Measurements from ENCODE around the gene MAGI2. TPM values are rescaled to one million over a fixed set of nuclear protein-coding genes. Genes with fewer than 3 reads are reported as not detected.

The MAGI2 gene
- total RNA-seq, 1 experiment from 2014 or later: 6.2 TPM

GRCh38 chr7:78649236-78649635 lies 804.2 kb downstream of the MAGI2 start:
- no peak for DNase-seq
- Histone ChIP-seq H3K36me3 (replicated peaks; ENCODE audit: control insufficient read depth, insufficient read depth, low read length) (no peaks in the 10 kb centered on the region), H3K27me3 (ENCODE audit: control insufficient read depth, insufficient read depth, low read length) (no peaks in the 10 kb centered on the region), H3K4me3 (ENCODE audit: insufficient read depth, low read depth, low read length) (no peak overlapping the region)

- H3K27me3 ChIP-seq (ENCODE audit: control insufficient read depth, insufficient read depth, low read length): no peaks in the 10 kb centered on the region
- no peak for DNase-seq
- H3K36me3 ChIP-seq (replicated peaks; ENCODE audit: control insufficient read depth, insufficient read depth, low read length): no peaks in the 10 kb centered on the region
- H3K4me3 ChIP-seq (ENCODE audit: insufficient read depth, low read depth, low read length): no peak overlapping the region
Observed at GRCh38 chr7:78642751-78643150, 810.7 kb downstream of the MAGI2 start.

DNA sequence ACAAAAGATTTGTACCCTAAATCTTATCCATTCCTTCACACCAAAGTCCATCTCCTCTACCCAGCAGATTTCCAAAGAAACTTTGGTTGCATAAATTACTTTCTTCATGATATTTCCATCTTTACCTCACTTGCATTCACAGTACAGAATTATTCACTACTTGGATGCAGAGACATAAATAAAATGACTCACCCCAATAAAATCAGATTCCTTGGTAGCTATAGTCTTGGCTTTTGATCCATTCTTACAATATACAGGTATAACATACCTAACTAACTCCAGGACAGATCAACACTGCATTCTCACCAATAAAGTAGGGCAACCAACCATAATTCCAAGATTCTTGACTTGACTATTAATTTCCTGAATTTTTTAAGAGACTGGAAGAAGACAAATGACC lies 815.1 kb downstream of the MAGI2 start:
- no peaks in the 10 kb centered on the region for H3K27me3 ChIP-seq (ENCODE audit: control insufficient read depth, insufficient read depth, low read length)

DNA sequence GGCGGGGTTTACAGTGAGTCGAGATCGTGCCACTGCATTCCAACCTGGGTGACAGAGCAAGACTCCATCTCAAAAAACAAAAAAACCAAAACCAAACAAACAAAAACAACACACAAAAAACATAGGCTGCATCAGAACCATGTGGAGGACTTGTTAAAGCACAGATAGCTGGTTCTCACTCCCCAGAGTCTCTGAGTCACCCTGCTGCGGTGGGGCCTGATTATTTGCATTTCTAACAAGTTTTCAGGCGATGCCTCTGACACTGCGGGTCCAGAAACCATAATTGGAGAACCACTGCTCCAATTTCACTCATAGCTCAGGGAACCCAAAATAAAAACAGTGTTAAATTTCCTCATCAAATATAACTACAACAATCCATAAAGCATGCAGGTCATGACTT lies 816.7 kb downstream of the MAGI2 start:
- no peak overlapping the region for H3K4me3 ChIP-seq (ENCODE audit: insufficient read depth, low read depth, low read length)
- DNase-seq: no peak

More for the DNA sequence above, 815.1 kb downstream of the MAGI2 start:
- Histone ChIP-seq H3K36me3 (replicated peaks; ENCODE audit: control insufficient read depth, insufficient read depth, low read length) (no peaks in the 10 kb centered on the region), H3K4me3 (ENCODE audit: insufficient read depth, low read depth, low read length) (no peak overlapping the region)
- DNase-seq: no peak

DNA sequence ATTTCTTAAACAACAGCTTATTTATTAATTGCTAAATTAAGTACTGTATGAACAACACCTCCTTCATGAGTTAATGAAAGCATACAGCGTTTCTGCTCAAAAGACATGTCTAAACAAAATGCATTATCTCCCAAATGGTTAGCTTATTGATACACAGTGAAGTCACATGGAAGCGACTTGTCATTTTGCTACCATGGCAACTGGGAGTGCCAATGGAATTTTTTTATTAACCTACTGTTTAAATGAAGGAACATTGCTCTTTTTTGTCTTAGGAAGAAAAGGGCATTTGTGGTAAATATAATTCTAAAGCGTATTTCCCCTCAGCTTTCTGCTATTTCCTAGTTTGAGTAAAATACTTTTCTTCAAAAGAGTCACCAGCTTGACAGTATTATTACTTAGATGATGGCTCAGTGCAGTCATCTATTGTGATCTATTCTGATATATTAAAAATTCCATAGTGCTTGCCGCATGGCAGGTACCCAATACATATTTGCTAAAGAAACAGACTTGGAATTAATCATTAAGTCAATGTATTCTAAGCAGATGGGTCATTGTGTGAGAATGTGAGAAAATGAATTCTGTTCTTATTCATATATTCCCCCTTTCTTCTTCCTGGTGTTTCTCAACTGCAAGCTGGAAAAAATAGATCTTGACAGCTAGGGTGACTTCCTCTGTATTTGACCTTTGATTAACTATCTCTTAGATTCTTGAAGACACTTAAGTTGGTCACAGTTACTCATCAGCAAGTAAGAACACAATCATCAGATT lies 818.3 kb downstream of the MAGI2 start:
- no peaks in the 10 kb centered on the region for H3K36me3 ChIP-seq (replicated peaks; ENCODE audit: control insufficient read depth, insufficient read depth, low read length)
- H3K4me3 ChIP-seq (ENCODE audit: insufficient read depth, low read depth, low read length): no peak overlapping the region
- no peak for DNase-seq
- no peaks in the 10 kb centered on the region for H3K27me3 ChIP-seq (ENCODE audit: control insufficient read depth, insufficient read depth, low read length)

More for the DNA sequence above, 816.7 kb downstream of the MAGI2 start:
- Histone ChIP-seq H3K36me3 (replicated peaks; ENCODE audit: control insufficient read depth, insufficient read depth, low read length) (no peaks in the 10 kb centered on the region), H3K27me3 (ENCODE audit: control insufficient read depth, insufficient read depth, low read length) (no peaks in the 10 kb centered on the region)

DNA sequence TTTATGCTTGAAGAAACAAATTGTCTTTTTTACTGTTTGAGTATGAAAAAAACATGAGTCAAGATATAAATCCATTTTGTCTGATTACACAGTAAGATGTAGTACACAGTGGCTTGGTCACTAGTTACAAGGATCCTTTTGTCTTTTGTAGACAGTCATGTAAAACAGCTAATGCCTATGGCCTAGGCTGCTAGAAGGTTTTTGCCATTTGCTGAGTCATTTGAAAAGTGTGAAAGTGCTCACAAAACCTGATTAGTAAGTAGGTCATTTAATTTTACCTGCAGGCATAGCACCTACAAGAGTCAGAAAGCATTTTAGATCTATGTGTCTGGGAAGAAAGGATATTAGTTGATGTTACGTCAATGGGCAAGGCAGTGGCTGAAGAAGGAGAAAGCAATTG lies 819.4 kb downstream of the MAGI2 start:
- Histone ChIP-seq H3K4me3 (ENCODE audit: insufficient read depth, low read depth, low read length) (no peak overlapping the region), H3K36me3 (replicated peaks; ENCODE audit: control insufficient read depth, insufficient read depth, low read length) (no peaks in the 10 kb centered on the region), H3K27me3 (ENCODE audit: control insufficient read depth, insufficient read depth, low read length) (no peaks in the 10 kb centered on the region)
- peak; percentile 15 for DNase-seq

- no peaks in the 10 kb centered on the region for H3K36me3 ChIP-seq (replicated peaks; ENCODE audit: control insufficient read depth, insufficient read depth, low read length)
- peak; percentile 33 for DNase-seq
- H3K4me3 ChIP-seq (ENCODE audit: insufficient read depth, low read depth, low read length): no peak overlapping the region
- no peaks in the 10 kb centered on the region for H3K27me3 ChIP-seq (ENCODE audit: control insufficient read depth, insufficient read depth, low read length)
Observed at GRCh38 chr7:78620920-78621319, 832.5 kb downstream of the MAGI2 start.

- no peaks in the 10 kb centered on the region for H3K27me3 ChIP-seq (ENCODE audit: control insufficient read depth, insufficient read depth, low read length)
- no peaks in the 10 kb centered on the region for H3K36me3 ChIP-seq (replicated peaks; ENCODE audit: control insufficient read depth, insufficient read depth, low read length)
- no peak for DNase-seq
- no peak overlapping the region for H3K4me3 ChIP-seq (ENCODE audit: insufficient read depth, low read depth, low read length)
Observed at GRCh38 chr7:78616539-78616938, 836.9 kb downstream of the MAGI2 start.

DNA sequence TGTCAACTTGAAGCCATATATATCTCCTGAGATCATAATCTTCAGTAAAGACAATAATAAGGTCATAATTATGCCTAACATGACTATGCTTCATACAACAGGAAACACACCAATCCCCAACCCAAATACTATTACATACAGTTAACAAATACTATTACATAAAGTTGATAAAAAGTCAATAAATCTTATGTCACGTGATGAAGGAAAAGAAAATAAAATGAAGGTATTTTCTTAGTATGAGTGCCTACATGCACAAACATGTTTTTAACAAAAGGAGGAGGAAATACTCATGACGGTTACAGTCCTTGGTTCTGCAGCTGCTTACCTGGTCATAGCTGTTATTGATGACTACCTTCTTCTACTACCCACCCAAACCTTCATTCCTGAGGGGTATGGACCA lies 844.2 kb downstream of the MAGI2 start:
- no peak for DNase-seq
- no peak overlapping the region for H3K4me3 ChIP-seq (ENCODE audit: insufficient read depth, low read depth, low read length)
- H3K36me3 ChIP-seq (replicated peaks; ENCODE audit: control insufficient read depth, insufficient read depth, low read length): no peaks in the 10 kb centered on the region

GRCh38 chr7:78607099-78607498 lies 846.4 kb downstream of the MAGI2 start:
- H3K4me3 ChIP-seq (ENCODE audit: insufficient read depth, low read depth, low read length): no peak overlapping the region
- peak; percentile 46 for DNase-seq
- no peaks in the 10 kb centered on the region for H3K27me3 ChIP-seq (ENCODE audit: control insufficient read depth, insufficient read depth, low read length)
- H3K36me3 ChIP-seq (replicated peaks; ENCODE audit: control insufficient read depth, insufficient read depth, low read length): no peaks in the 10 kb centered on the region

More for the DNA sequence above, 844.2 kb downstream of the MAGI2 start:
- no peaks in the 10 kb centered on the region for H3K27me3 ChIP-seq (ENCODE audit: control insufficient read depth, insufficient read depth, low read length)

GRCh38 chr7:78605119-78605518 lies 848.3 kb downstream of the MAGI2 start:
- H3K27me3 ChIP-seq (ENCODE audit: control insufficient read depth, insufficient read depth, low read length): no peaks in the 10 kb centered on the region
- no peaks in the 10 kb centered on the region for H3K36me3 ChIP-seq (replicated peaks; ENCODE audit: control insufficient read depth, insufficient read depth, low read length)
- no peak overlapping the region for H3K4me3 ChIP-seq (ENCODE audit: insufficient read depth, low read depth, low read length)
- DNase-seq: no peak

- no peak for DNase-seq
- H3K4me3 ChIP-seq (ENCODE audit: insufficient read depth, low read depth, low read length): no peak overlapping the region
Observed at GRCh38 chr7:78601728-78602127, 851.7 kb downstream of the MAGI2 start.

DNA sequence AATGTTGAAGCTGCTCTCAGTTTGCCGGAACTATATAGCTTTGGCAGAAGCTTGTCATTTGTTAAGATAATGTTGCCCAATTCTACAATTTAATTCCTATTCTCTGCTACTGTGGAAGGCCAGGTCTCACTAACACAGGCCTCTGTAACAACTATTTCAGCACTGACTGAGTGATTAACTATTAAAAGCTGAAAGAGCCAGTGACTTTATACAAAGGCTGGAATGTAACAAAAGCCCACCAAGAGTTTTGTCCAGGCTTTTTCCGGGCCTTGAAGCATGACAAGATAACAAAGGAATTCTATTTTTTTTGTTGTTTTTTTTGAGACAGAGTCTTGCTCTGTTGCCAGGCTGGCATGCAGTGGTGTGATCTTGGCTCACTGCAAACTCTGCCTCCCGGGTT lies 859.3 kb downstream of the MAGI2 start:
- DNase-seq: no peak
- Histone ChIP-seq H3K4me3 (ENCODE audit: insufficient read depth, low read depth, low read length) (no peak overlapping the region), H3K36me3 (replicated peaks; ENCODE audit: control insufficient read depth, insufficient read depth, low read length) (no peaks in the 10 kb centered on the region), H3K27me3 (ENCODE audit: control insufficient read depth, insufficient read depth, low read length) (no peaks in the 10 kb centered on the region)

More at GRCh38 chr7:78601728-78602127, 851.7 kb downstream of the MAGI2 start:
- H3K27me3 ChIP-seq (ENCODE audit: control insufficient read depth, insufficient read depth, low read length): no peaks in the 10 kb centered on the region
- H3K36me3 ChIP-seq (replicated peaks; ENCODE audit: control insufficient read depth, insufficient read depth, low read length): no peaks in the 10 kb centered on the region

- Histone ChIP-seq H3K36me3 (replicated peaks; ENCODE audit: control insufficient read depth, insufficient read depth, low read length) (no peaks in the 10 kb centered on the region), H3K4me3 (ENCODE audit: insufficient read depth, low read depth, low read length) (no peak overlapping the region)
- DNase-seq: no peak
Observed at GRCh38 chr7:78588393-78588792, 865.1 kb downstream of the MAGI2 start.

DNA sequence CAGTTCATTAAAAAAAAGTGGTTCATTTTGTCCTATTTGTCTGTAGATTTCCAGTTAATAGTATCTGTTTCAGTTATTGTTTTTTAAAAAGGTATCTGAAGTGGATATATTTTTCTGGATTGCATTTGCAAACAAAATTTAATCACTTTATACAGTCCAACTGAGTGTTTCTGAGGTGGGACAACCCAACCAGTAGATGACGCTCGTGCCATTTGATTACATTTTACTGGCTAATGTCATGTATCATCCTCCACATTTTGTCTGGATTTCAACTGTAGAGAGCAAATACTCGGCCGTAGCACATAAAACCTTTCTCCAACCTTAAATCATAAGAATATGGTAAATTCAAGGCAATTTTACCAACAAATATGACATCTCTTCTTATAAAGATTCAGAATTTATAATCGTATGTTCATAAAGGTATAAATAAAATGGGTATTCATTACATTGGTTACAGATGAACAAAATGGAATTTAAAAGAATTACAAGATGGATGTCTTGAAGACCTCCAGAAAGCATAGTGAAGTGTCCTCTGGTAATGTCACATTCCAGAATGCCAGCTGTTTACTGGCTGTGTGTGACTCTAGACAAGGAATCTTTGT lies 865.9 kb downstream of the MAGI2 start:
- Histone ChIP-seq H3K36me3 (replicated peaks; ENCODE audit: control insufficient read depth, insufficient read depth, low read length) (no peaks in the 10 kb centered on the region), H3K4me3 (ENCODE audit: insufficient read depth, low read depth, low read length) (no peak overlapping the region), H3K27me3 (ENCODE audit: control insufficient read depth, insufficient read depth, low read length) (no peaks in the 10 kb centered on the region)
- DNase-seq: peak; percentile 8

More at GRCh38 chr7:78588393-78588792, 865.1 kb downstream of the MAGI2 start:
- H3K27me3 ChIP-seq (ENCODE audit: control insufficient read depth, insufficient read depth, low read length): no peaks in the 10 kb centered on the region
